GM21737 (cell line): Measurements from ENCODE around the gene GALNT16.
"Not testable (repeated sequence)": the region's sequence is repeated elsewhere in the genome, so short reads cannot be mapped to it uniquely, and the experiment has no call there.

Experiments
- ATAC-seq: cut with Tn5 transposase; IDR thresholded peaks from one replicate; pipeline ENCODE4 v1.9.1; 2021; ENCODE audit warnings: mild to moderate bottlenecking, moderate library complexity; ENCODE audit not compliant: unreplicated experiment

Gene GALNT16

GRCh38 chr14:69284170-69284569 lies 24.2 kb downstream of the GALNT16 start:
- ATAC-seq, result no peak

- no peak for ATAC-seq
Measured at GRCh38 chr14:69285661-69286255, 25.8 kb downstream of the GALNT16 start.

- no peak for ATAC-seq
Measured at GRCh38 chr14:69287098-69288010, 27.4 kb downstream of the GALNT16 start.

GRCh38 chr14:69288011-69288771 lies 28.2 kb downstream of the GALNT16 start:
- no peak for ATAC-seq

GRCh38 chr14:69288956-69289705 lies 29.2 kb downstream of the GALNT16 start:
- ATAC-seq, result no peak

GRCh38 chr14:69289811-69290520 lies 30.0 kb downstream of the GALNT16 start:
- ATAC-seq, result no peak

GRCh38 chr14:69290881-69291280 lies 30.9 kb downstream of the GALNT16 start:
- not testable (repeated sequence) for ATAC-seq

- no peak for ATAC-seq
Measured at GRCh38 chr14:69291396-69291795, 31.4 kb downstream of the GALNT16 start.

GRCh38 chr14:69291891-69292561 lies 32.1 kb downstream of the GALNT16 start:
- no peak for ATAC-seq

- no peak for ATAC-seq
Measured at GRCh38 chr14:69298131-69299071, 38.4 kb downstream of the GALNT16 start.

GRCh38 chr14:69299286-69300035 lies 39.5 kb downstream of the GALNT16 start:
- ATAC-seq, result no peak

- no peak for ATAC-seq
Measured at GRCh38 chr14:69300601-69301221, 40.8 kb downstream of the GALNT16 start.

- no peak for ATAC-seq
Measured at GRCh38 chr14:69303086-69303485, 43.1 kb downstream of the GALNT16 start.

- ATAC-seq, result no peak
Measured at GRCh38 chr14:69312608-69313007, 52.6 kb downstream of the GALNT16 start.

- ATAC-seq, result no peak
Measured at GRCh38 chr14:69313176-69313575, 53.2 kb downstream of the GALNT16 start.

- ATAC-seq, result no peak
Measured at GRCh38 chr14:69314327-69314726, 54.4 kb downstream of the GALNT16 start.

- no peak for ATAC-seq
Measured at GRCh38 chr14:69315301-69315700, 55.3 kb downstream of the GALNT16 start.
